CD14-positive monocyte (primary cell): ENCODE data around the gene RXFP3. TPM values are rescaled to one million over a fixed set of nuclear protein-coding genes. Genes with fewer than 3 reads are reported as not detected.

ENCODE experiments used
- DNase-seq, 3 donors: peaks; one replicate each; pipeline ENCODE4 v3.0.0-alpha.2; 2011 to 2022
- H2AFZ ChIP-seq: 2 replicates; pipeline ENCODE4 v1.6.0; 2012; ENCODE audit warnings: mild to moderate bottlenecking, low read depth, low read length, inconsistent platforms; ENCODE audit not compliant: insufficient read depth, poor library complexity, severe bottlenecking
- H3K27ac ChIP-seq, 2 donors: 1 replicate in 1 of 2; 2 replicates in 1 of 2; pipeline ENCODE4 v1.5.1; 2012 to 2013; ENCODE audit warnings: low read length in 2 of 2, control low read depth in 1 of 2, inconsistent platforms in 1 of 2, low read depth in 1 of 2, mild to moderate bottlenecking in 1 of 2
- H3K27me3 ChIP-seq, 2 donors: one replicate each; pipeline versions ENCODE4 v1.6.0 to v1.6.1; 2011 to 2013; ENCODE audit warnings: low read length in 2 of 2; ENCODE audit not compliant: control insufficient read depth in 2 of 2, insufficient read depth in 2 of 2
- H3K36me3 ChIP-seq, 2 donors: replicated peaks in 1 of 2; 1 replicate in 1 of 2; 2 replicates in 1 of 2; pipeline versions ENCODE4 v1.5.1 to v1.6.1; 2012 to 2013; ENCODE audit warnings: low read length in 2 of 2, control low read depth in 1 of 2, inconsistent platforms in 1 of 2, mild to moderate bottlenecking in 1 of 2; ENCODE audit not compliant: insufficient read depth in 2 of 2, control insufficient read depth in 1 of 2
- H3K4me1 ChIP-seq, 2 donors: 1 replicate in 1 of 2; 2 replicates in 1 of 2; pipeline versions ENCODE4 v1.5.1 to v1.6.1; 2012 to 2013; ENCODE audit warnings: low read length in 2 of 2, control low read depth in 1 of 2, inconsistent platforms in 1 of 2, mild to moderate bottlenecking in 1 of 2, moderate library complexity in 1 of 2; ENCODE audit not compliant: insufficient read depth in 2 of 2, control insufficient read depth in 1 of 2
- H3K4me2 ChIP-seq: replicated peaks from 2 replicates; pipeline ENCODE3; 2012; ENCODE audit warnings: low read length, moderate library complexity, mild to moderate bottlenecking; ENCODE audit not compliant: poor library complexity, severe bottlenecking; ENCODE audit errors: extremely low read depth
- H3K4me3 ChIP-seq, 3 experiments: fragments of 200-600 bp in 1 of 3; sonication (generic) in 1 of 3; replicated peaks in 1 of 3; 1 replicate in 2 of 3; 2 replicates in 1 of 3; pipeline ENCODE4 v1.5.1; 2011 to 2013; ENCODE audit warnings: low read length in 3 of 3, mild to moderate bottlenecking in 3 of 3, control low read depth in 2 of 3, low read depth in 2 of 3, inconsistent platforms in 1 of 3, moderate library complexity in 1 of 3
- H3K79me2 ChIP-seq: 2 replicates; pipeline ENCODE4 v1.6.0; 2012; ENCODE audit warnings: mild to moderate bottlenecking, control low read depth, inconsistent platforms, low read length, moderate library complexity; ENCODE audit not compliant: insufficient read depth
- H3K9ac ChIP-seq: 2 replicates; pipeline ENCODE4 v1.6.0; 2017; ENCODE audit warnings: low read length, mild to moderate bottlenecking; ENCODE audit not compliant: insufficient read depth, poor library complexity, severe bottlenecking
- H3K9me3 ChIP-seq, 2 donors: replicated peaks in 1 of 2; 1 replicate in 1 of 2; 2 replicates in 1 of 2; pipeline versions ENCODE4 v1.5.1 to v1.6.1; 2012 to 2013; ENCODE audit warnings: low read length in 2 of 2, control low read depth in 1 of 2; ENCODE audit not compliant: control insufficient read depth in 1 of 2, insufficient read depth in 1 of 2
- H4K20me1 ChIP-seq: 2 replicates; pipeline ENCODE4 v1.6.0; 2012; ENCODE audit warnings: mild to moderate bottlenecking, low read length, control low read depth, moderate library complexity; ENCODE audit not compliant: insufficient read depth
- H3K27ac Mint-ChIP-seq, 7 donors: one replicate each; pipeline ENCODE4 v1.8.0; 2020; ENCODE audit warnings: mild to moderate bottlenecking in 7 of 7, mixed read lengths in 7 of 7, moderate library complexity in 6 of 7, inconsistent platforms in 2 of 7
- H3K27me3 Mint-ChIP-seq, 3 donors: one replicate each; pipeline ENCODE4 v1.8.0; 2021 to 2022; ENCODE audit warnings: low read depth in 3 of 3, mild to moderate bottlenecking in 3 of 3, mixed read lengths in 3 of 3, moderate library complexity in 3 of 3, inconsistent platforms in 1 of 3
- H3K36me3 Mint-ChIP-seq, 2 donors: one replicate each; pipeline ENCODE4 v1.8.0; 2020; ENCODE audit warnings: mixed read lengths in 2 of 2, inconsistent platforms in 1 of 2, mild to moderate bottlenecking in 1 of 2
- H3K4me1 Mint-ChIP-seq: one replicate; pipeline ENCODE4 v1.8.0; 2020; ENCODE audit warnings: mild to moderate bottlenecking, mixed read lengths
- H3K4me3 Mint-ChIP-seq, 2 donors: one replicate each; pipeline ENCODE4 v1.8.0; 2020; ENCODE audit warnings: mild to moderate bottlenecking in 2 of 2, mixed read lengths in 2 of 2, moderate library complexity in 1 of 2
- H3K9me3 Mint-ChIP-seq, 7 donors: one replicate each; pipeline ENCODE4 v1.8.0; 2020 to 2022; ENCODE audit warnings: mixed read lengths in 7 of 7, mild to moderate bottlenecking in 6 of 7, moderate library complexity in 6 of 7, inconsistent platforms in 2 of 7
- CTCF ChIP-seq: fragments of 200-600 bp; IDR thresholded peaks from one replicate; pipeline ENCODE4 v1.8.0; 2022; ENCODE audit warnings: antibody characterized with exemption, mild to moderate bottlenecking
- WGBS: methylation state at CpG from one replicate; pipeline ENCODE4 v1.1.5; 2013; ENCODE audit warnings: missing lambda C conversion rate; ENCODE audit not compliant: insufficient coverage; 5-methylcytosine and 5-hydroxymethylcytosine counted together
- intact Hi-C, 2 donors: fragments of 100-400 bp; cut with micrococcal nuclease; formaldehyde crosslinking; loops; one replicate each; pipeline versions ENCODE4 v1.15.0 to v1.15.1; 2023
- polyA plus RNA-seq, 3 donors: library from polyadenylated mRNA; depleted of rRNA in 1 of 3; unstranded in 2 of 3; stranded (reverse) in 1 of 3; fragments of 300-500 nt in 2 of 3; fragments of >200 nt in 1 of 3; fragmentation: Illumina TruSeq in 2 of 3; gene quantifications; 1 replicate in 2 of 3; 2 replicates in 1 of 3; pipeline ENCODE4 v1.2.3, GENCODE V29; 2012 to 2021

Gene RXFP3
- polyA plus RNA-seq, 3 donors: not detected

GRCh38 chr5:33957577-33958150 is 21.5 kb downstream of the RXFP3 start:
- TF ChIP-seq CTCF: no peak
- intact Hi-C loops: no loop called here

GRCh38 chr5:33958176-33958575 is 22.0 kb downstream of the RXFP3 start:
- no peak overlapping the region for H3K4me3 ChIP-seq
- no peak overlapping the region for H3K9ac ChIP-seq
- Mint-ChIP-seq H3K9me3 (peaks cover 0 to 11% (median 6%) of the 10 kb centered on the region in 7 donors), H3K27me3 (peaks cover 1 to 4% (median 2%) of the 10 kb centered on the region in 3 donors), H3K4me3 (no peak overlapping the region), H3K4me1 (no peaks in the 10 kb centered on the region), H3K36me3 (no peaks in the 10 kb centered on the region), H3K27ac (no peak overlapping the region)
- no peaks in the 10 kb centered on the region for H3K27me3 ChIP-seq
- no CpG with 5 or more reads among the region's 2 CpGs for WGBS
- H3K4me1 ChIP-seq: no peaks in the 10 kb centered on the region
- no peaks in the 10 kb centered on the region for H4K20me1 ChIP-seq
- H3K9me3 ChIP-seq: peaks cover 0 to 7% of the 10 kb centered on the region in 2 donors
- intact Hi-C loops: no loop called here
- H2AFZ ChIP-seq: no peak overlapping the region
- H3K36me3 ChIP-seq: no peaks in the 10 kb centered on the region
- H3K4me2 ChIP-seq: no peak overlapping the region
- TF ChIP-seq CTCF: no peak
- DNase-seq: no peak
- no peak overlapping the region for H3K27ac ChIP-seq
- no peaks in the 10 kb centered on the region for H3K79me2 ChIP-seq

More at GRCh38 chr5:33957577-33958150, 21.5 kb downstream of the RXFP3 start:
- Mint-ChIP-seq H3K4me1 (no peaks in the 10 kb centered on the region), H3K36me3 (no peaks in the 10 kb centered on the region), H3K27me3 (peaks cover 1 to 4% (median 2%) of the 10 kb centered on the region in 3 donors), H3K4me3 (no peak overlapping the region), H3K9me3 (peaks cover 0 to 11% (median 6%) of the 10 kb centered on the region in 7 donors), H3K27ac (no peak overlapping the region)
- no peaks in the 10 kb centered on the region for H3K79me2 ChIP-seq
- H3K9me3 ChIP-seq: peaks cover 0 to 7% of the 10 kb centered on the region in 2 donors
- no peaks in the 10 kb centered on the region for H3K27me3 ChIP-seq
- H3K4me2 ChIP-seq: no peak overlapping the region
- H3K9ac ChIP-seq: no peak overlapping the region
- H3K4me1 ChIP-seq: no peaks in the 10 kb centered on the region
- no peak for DNase-seq
- H3K27ac ChIP-seq: no peak overlapping the region
- H3K4me3 ChIP-seq: no peak overlapping the region
- H4K20me1 ChIP-seq: no peaks in the 10 kb centered on the region
- no peak overlapping the region for H2AFZ ChIP-seq
- H3K36me3 ChIP-seq: no peaks in the 10 kb centered on the region
- no CpG with 5 or more reads among the region's 2 CpGs for WGBS
